ENCODE results near the gene ANKRD55.

The ANKRD55 gene

DNA sequence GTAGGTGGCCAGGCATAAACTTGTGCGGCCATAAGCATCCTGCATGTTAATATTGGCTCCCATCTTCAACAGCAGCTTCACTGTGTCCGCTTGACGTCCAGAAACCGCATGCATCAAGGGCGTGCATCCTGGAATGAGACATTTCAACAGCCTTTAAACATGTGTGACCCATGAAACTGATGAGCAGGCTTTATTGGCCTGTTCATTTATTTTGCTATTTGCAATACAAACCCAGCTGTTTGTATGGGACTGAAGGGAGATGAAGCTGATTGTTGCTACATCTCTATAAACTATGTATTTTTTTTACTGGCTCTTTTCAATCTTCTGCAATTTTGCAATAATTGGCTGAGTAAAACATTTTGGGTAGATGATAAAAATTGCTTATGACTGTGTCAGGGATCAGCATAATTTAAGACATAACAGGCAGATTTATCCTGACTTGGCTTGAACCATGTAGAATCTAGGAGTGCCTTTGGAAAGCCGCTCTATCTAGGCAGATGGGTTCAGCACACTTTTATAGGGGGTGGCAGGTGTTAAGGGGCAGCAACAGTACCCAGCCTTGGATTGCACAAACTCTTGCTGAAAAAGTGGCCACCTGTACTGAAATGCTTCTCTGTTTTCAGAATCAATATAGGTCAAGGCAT, 56.9 kb downstream of the ANKRD55 start:
- Histone ChIP-seq H3K36me3 (ENCODE audit: control insufficient read depth, insufficient read depth, low read length) (no peaks in the 10 kb centered on the region), H3K4me3 (replicated peaks; ENCODE audit: low read depth, low read length) (no peak overlapping the region), H3K27me3 (replicated peaks; ENCODE audit: control insufficient read depth, insufficient read depth, low read length) (no peaks in the 10 kb centered on the region)
- DNase-seq (ENCODE audit: extremely low read depth, insufficient read length): no peak
- TF ChIP-seq, protein P1, sequence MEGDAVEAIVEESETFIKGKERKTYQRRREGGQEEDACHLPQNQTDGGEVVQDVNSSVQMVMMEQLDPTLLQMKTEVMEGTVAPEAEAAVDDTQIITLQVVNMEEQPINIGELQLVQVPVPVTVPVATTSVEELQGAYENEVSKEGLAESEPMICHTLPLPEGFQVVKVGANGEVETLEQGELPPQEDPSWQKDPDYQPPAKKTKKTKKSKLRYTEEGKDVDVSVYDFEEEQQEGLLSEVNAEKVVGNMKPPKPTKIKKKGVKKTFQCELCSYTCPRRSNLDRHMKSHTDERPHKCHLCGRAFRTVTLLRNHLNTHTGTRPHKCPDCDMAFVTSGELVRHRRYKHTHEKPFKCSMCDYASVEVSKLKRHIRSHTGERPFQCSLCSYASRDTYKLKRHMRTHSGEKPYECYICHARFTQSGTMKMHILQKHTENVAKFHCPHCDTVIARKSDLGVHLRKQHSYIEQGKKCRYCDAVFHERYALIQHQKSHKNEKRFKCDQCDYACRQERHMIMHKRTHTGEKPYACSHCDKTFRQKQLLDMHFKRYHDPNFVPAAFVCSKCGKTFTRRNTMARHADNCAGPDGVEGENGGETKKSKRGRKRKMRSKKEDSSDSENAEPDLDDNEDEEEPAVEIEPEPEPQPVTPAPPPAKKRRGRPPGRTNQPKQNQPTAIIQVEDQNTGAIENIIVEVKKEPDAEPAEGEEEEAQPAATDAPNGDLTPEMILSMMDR (IDR thresholded peaks at IDR 0.05; ENCODE audit: insufficient read depth, low read length, poor library complexity, severe bottlenecking): no peak

DNA sequence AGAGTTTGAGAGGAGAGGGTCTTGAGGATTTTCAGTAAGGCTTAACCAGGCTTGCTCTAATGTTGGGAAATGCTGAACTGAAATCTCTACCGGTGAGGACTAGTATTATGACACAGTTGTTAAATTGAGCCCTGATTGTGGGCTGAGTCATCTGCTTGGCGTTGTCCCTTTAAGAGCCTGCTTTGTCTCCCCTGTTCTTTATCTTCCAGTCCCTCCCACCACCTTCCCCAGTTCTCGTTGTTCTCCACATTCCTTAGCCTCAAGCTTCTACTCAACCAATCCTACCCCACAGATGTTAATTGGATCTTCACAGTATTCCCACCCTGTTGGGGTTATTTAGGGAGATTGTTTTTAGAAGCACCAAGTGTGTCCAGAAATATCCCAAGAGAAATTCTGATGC, 57.6 kb downstream of the ANKRD55 start:
- Histone ChIP-seq H3K36me3 (ENCODE audit: control insufficient read depth, insufficient read depth, low read length) (no peaks in the 10 kb centered on the region), H3K27me3 (replicated peaks; ENCODE audit: control insufficient read depth, insufficient read depth, low read length) (no peaks in the 10 kb centered on the region), H3K4me3 (replicated peaks; ENCODE audit: low read depth, low read length) (no peak overlapping the region)
- TF ChIP-seq, protein P1 (IDR thresholded peaks at IDR 0.05; ENCODE audit: insufficient read depth, low read length, poor library complexity, severe bottlenecking): no peak
- no peak for DNase-seq (ENCODE audit: extremely low read depth, insufficient read length)

DNA sequence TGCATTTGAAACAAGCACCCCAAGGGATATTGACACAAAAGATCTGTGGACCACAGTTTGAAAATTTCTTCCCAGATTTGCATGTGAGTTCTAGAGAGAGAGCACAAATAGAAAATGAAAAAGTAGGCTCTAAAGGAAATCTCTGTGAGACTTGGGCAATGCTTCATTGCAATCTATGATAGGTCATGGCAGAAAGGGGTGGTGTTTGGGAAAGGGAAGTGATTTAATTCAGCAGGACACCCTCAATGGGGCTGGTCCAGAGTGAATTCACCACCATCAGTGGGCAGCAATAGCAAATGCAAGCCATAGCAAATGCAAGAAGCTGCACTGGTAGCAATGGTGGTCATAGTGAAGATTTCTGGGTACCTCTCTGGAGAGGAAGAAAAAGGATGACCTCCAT, 58.1 kb downstream of the ANKRD55 start:
- no peaks in the 10 kb centered on the region for H3K36me3 ChIP-seq (ENCODE audit: control insufficient read depth, insufficient read depth, low read length)
- DNase-seq (ENCODE audit: extremely low read depth, insufficient read length): no peak
- H3K4me3 ChIP-seq (replicated peaks; ENCODE audit: low read depth, low read length): no peak overlapping the region
- no peaks in the 10 kb centered on the region for H3K27me3 ChIP-seq (replicated peaks; ENCODE audit: control insufficient read depth, insufficient read depth, low read length)
- TF ChIP-seq, protein P1 (IDR thresholded peaks at IDR 0.05; ENCODE audit: insufficient read depth, low read length, poor library complexity, severe bottlenecking): no peak

DNA sequence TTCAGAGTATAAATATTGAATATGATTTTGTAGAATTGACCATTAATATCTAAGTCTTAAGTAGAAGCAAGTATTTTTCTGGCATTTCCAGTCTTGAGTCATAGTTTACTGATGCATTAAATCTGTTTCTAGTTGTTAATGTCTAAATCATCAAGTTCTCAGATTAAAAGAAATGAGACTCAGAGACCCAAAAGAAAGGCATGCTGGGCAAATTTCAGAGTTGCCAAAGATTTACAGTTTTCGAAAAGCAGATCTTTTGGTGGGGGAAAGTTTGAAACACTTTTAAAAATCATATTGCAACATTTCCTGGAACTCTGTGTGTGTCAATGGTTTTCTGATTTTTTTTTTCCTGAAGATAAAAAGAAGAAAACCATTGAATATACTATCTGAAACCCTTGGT, 60.9 kb downstream of the ANKRD55 start:
- TF ChIP-seq, protein P1 (IDR thresholded peaks at IDR 0.05; ENCODE audit: insufficient read depth, low read length, poor library complexity, severe bottlenecking): no peak
- H3K36me3 ChIP-seq (ENCODE audit: control insufficient read depth, insufficient read depth, low read length): no peaks in the 10 kb centered on the region
- H3K27me3 ChIP-seq (replicated peaks; ENCODE audit: control insufficient read depth, insufficient read depth, low read length): no peaks in the 10 kb centered on the region
- no peak for DNase-seq (ENCODE audit: extremely low read depth, insufficient read length)
- H3K4me3 ChIP-seq (replicated peaks; ENCODE audit: low read depth, low read length): no peak overlapping the region

DNA sequence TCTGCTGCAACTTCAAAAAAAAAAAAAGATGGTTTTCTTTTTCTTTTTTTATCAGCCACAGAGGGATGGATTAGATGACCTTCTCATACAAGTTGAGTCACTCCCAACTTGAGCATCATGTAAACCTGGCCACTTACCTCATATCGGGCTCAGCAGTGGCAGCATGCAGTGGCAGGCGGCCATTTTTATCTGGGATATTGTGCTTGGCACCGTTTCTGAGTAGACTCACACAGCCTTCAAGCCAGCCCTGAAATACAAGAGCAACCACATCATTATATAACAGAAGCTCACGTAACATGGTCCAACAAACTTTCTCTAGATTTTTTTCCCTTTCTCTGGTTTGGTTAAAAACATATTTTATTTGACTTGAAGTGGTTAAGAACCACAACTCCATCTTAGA, 62.6 kb downstream of the ANKRD55 start:
- H3K27me3 ChIP-seq (replicated peaks; ENCODE audit: control insufficient read depth, insufficient read depth, low read length): no peaks in the 10 kb centered on the region
- no peaks in the 10 kb centered on the region for H3K36me3 ChIP-seq (ENCODE audit: control insufficient read depth, insufficient read depth, low read length)
- DNase-seq (ENCODE audit: extremely low read depth, insufficient read length): no peak
- no peak overlapping the region for H3K4me3 ChIP-seq (replicated peaks; ENCODE audit: low read depth, low read length)
- TF ChIP-seq, protein P1 (IDR thresholded peaks at IDR 0.05; ENCODE audit: insufficient read depth, low read length, poor library complexity, severe bottlenecking): no peak

DNA sequence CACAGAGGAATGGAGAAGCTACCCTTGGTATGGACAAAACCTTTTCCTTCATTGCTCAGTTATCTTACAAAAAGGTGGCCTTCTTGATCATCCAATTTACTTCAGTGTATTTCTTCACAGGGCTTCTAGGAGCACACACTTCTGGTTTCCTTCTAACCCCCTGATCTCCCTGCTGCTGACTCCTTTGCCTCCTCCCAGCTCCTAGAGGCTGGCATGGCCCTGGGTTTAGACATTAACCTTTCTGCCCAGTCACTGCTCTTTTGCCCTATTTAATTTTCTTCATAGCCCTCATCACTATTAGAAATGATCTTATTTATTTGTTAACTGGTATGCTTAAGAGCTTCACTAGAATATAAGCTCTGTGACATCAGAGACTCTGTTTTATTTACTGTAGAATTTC, 63.2 kb downstream of the ANKRD55 start:
- Histone ChIP-seq H3K4me3 (replicated peaks; ENCODE audit: low read depth, low read length) (no peak overlapping the region), H3K27me3 (replicated peaks; ENCODE audit: control insufficient read depth, insufficient read depth, low read length) (no peaks in the 10 kb centered on the region), H3K36me3 (ENCODE audit: control insufficient read depth, insufficient read depth, low read length) (no peaks in the 10 kb centered on the region)
- no peak for DNase-seq (ENCODE audit: extremely low read depth, insufficient read length)
- TF ChIP-seq, protein P1 (IDR thresholded peaks at IDR 0.05; ENCODE audit: insufficient read depth, low read length, poor library complexity, severe bottlenecking): no peak
